Measurements from ENCODE around the gene ZDHHC8. TPM values are rescaled to one million over a fixed set of nuclear protein-coding genes. Genes with fewer than 3 reads are reported as not detected.

ZDHHC8 gene
- total and polyA plus RNA-seq, 2 donors (not counting 1 experiment from before 2014, with no cell fraction given): 94.4 to 96.9 TPM

- peaks cover 14 to 45% of the 10 kb centered on the region in 2 donors for H3K4me1 ChIP-seq (ENCODE audit: control insufficient read depth in 2 of 2, insufficient read depth in 2 of 2, low read length in 2 of 2)
Observed at GRCh38 chr22:20136603-20136873, 4.9 kb downstream of the ZDHHC8 start.

GRCh38 chr22:20137113-20137512, 5.5 kb downstream of the ZDHHC8 start:
- ChIA-PET POLR2A (no interaction called here), CTCF (no interaction called here)
- Mint-ChIP-seq H3K9me3 (ENCODE audit: insufficient read depth) (no peaks in the 10 kb centered on the region), H3K4me1 (peaks cover 38% of the 10 kb centered on the region), H3K4me3 (no peak overlapping the region), H3K27ac (no peak overlapping the region), H3K27me3 (no peaks in the 10 kb centered on the region)
- 85% methylated on average over 13 of the region's 13 CpGs for WGBS (ENCODE audit: insufficient coverage)
- Histone ChIP-seq H4K20me1 (ENCODE audit: control insufficient read depth, insufficient read depth, low read length, poor library complexity, severe bottlenecking) (peaks cover 72% of the 10 kb centered on the region), H3K27me3 (replicated peaks in 1 of 4; ENCODE audit: control extremely low read depth in 1 of 4, control insufficient read depth in 3 of 4, insufficient read depth in 4 of 4, low read length in 3 of 4) (no peaks in the 10 kb centered on the region), H3K27ac (ENCODE audit: low read length in 2 of 2) (no peak overlapping the region), H3K4me3 (ENCODE audit: control extremely low read depth in 1 of 5, extremely low read depth in 1 of 5, insufficient read depth in 1 of 5, low read depth in 2 of 5, low read length in 4 of 5) (no peak overlapping the region), H3K9me3 (ENCODE audit: control extremely low read depth in 1 of 3, control insufficient read depth in 2 of 3, insufficient read depth in 1 of 3, low read length in 2 of 3) (no peaks in the 10 kb centered on the region), H3K4me2 (replicated peaks; ENCODE audit: low read depth, low read length, poor library complexity, severe bottlenecking) (no peak overlapping the region), H3K79me2 (ENCODE audit: control insufficient read depth, insufficient read depth, low read length) (peaks cover 47% of the 10 kb centered on the region), H3K4me1 (ENCODE audit: control insufficient read depth in 2 of 2, insufficient read depth in 2 of 2, low read length in 2 of 2) (peaks cover 14 to 44% of the 10 kb centered on the region in 2 donors), H3K9ac (ENCODE audit: low read length) (no peak overlapping the region), H2AFZ (ENCODE audit: insufficient read depth, low read depth, low read length, poor library complexity, severe bottlenecking) (no peak overlapping the region), H3K36me3 (replicated peaks in 1 of 2; ENCODE audit: control extremely low read depth in 1 of 2, control insufficient read depth in 1 of 2, extremely low read depth in 1 of 2, insufficient read depth in 2 of 2, low read length in 1 of 2) (peaks cover 0 to 7% of the 10 kb centered on the region in 2 experiments)
- DNase-seq: no peak
- intact Hi-C loops (cut with micrococcal nuclease): no loop called here
- ATAC-seq (ENCODE audit: low read depth): no peak
- TF ChIP-seq EZH2 (IDR thresholded peaks at IDR 0.05; ENCODE audit: borderline replicate concordance, insufficient read depth, low read depth, low read length, poor library complexity, severe bottlenecking) (no peak), CTCF (IDR thresholded peaks at IDR 0.05) (no peak)

More at GRCh38 chr22:20136603-20136873, 4.9 kb downstream of the ZDHHC8 start:
- Mint-ChIP-seq H3K4me1 (peaks cover 38% of the 10 kb centered on the region), H3K9me3 (ENCODE audit: insufficient read depth) (no peaks in the 10 kb centered on the region), H3K27ac (no peak overlapping the region), H3K4me3 (peak overlapping the region; percentile 23), H3K27me3 (no peaks in the 10 kb centered on the region)
- Histone ChIP-seq H4K20me1 (ENCODE audit: control insufficient read depth, insufficient read depth, low read length, poor library complexity, severe bottlenecking) (peaks cover 72% of the 10 kb centered on the region), H3K4me2 (replicated peaks; ENCODE audit: low read depth, low read length, poor library complexity, severe bottlenecking) (no peak overlapping the region), H3K27me3 (replicated peaks in 1 of 4; ENCODE audit: control extremely low read depth in 1 of 4, control insufficient read depth in 3 of 4, insufficient read depth in 4 of 4, low read length in 3 of 4) (no peaks in the 10 kb centered on the region), H3K4me3 (ENCODE audit: control extremely low read depth in 1 of 5, extremely low read depth in 1 of 5, insufficient read depth in 1 of 5, low read depth in 2 of 5, low read length in 4 of 5) (no peak overlapping the region), H3K9me3 (ENCODE audit: control extremely low read depth in 1 of 3, control insufficient read depth in 2 of 3, insufficient read depth in 1 of 3, low read length in 2 of 3) (no peaks in the 10 kb centered on the region), H2AFZ (ENCODE audit: insufficient read depth, low read depth, low read length, poor library complexity, severe bottlenecking) (no peak overlapping the region), H3K9ac (ENCODE audit: low read length) (no peak overlapping the region), H3K36me3 (replicated peaks in 1 of 2; ENCODE audit: control extremely low read depth in 1 of 2, control insufficient read depth in 1 of 2, extremely low read depth in 1 of 2, insufficient read depth in 2 of 2, low read length in 1 of 2) (peaks cover 0 to 7% of the 10 kb centered on the region in 2 experiments), H3K79me2 (ENCODE audit: control insufficient read depth, insufficient read depth, low read length) (peaks cover 49% of the 10 kb centered on the region), H3K27ac (ENCODE audit: low read length in 2 of 2) (no peak overlapping the region)
- DNase-seq (no peak), ATAC-seq (ENCODE audit: low read depth) (no peak)
- TF ChIP-seq EZH2 (IDR thresholded peaks at IDR 0.05; ENCODE audit: borderline replicate concordance, insufficient read depth, low read depth, low read length, poor library complexity, severe bottlenecking) (no peak), CTCF (IDR thresholded peaks at IDR 0.05) (no peak)
- ChIA-PET CTCF (no interaction called here), POLR2A (no interaction called here)
- 96% methylated on average over 5 of the region's 5 CpGs for WGBS (ENCODE audit: insufficient coverage)
- intact Hi-C loops (cut with micrococcal nuclease): no loop called here

All from B cell (primary cell).